PFSK-1 (cell line): ENCODE measurements around the gene CFAP61.

Experiments used
- FOXP2 ChIP-seq: optimal IDR thresholded peaks from 2 replicates; pipeline ENCODE3; 2011; ENCODE audit warnings: borderline replicate concordance, control low read depth, inconsistent platforms; ENCODE audit not compliant: insufficient read depth; ENCODE audit errors: extremely low read length, extremely low read depth
- POLR2AphosphoS5 ChIP-seq: IDR thresholded peaks from 2 replicates; pipeline ENCODE4 v1.6.1; 2012; ENCODE audit warnings: low read depth, mild to moderate bottlenecking, control low read depth, low read length, moderate library complexity
- SIN3A ChIP-seq: IDR thresholded peaks from 2 replicates; pipeline ENCODE4 v1.6.1; 2012; ENCODE audit warnings: mild to moderate bottlenecking, low read length, moderate library complexity, borderline replicate concordance; ENCODE audit not compliant: insufficient read depth
- TAF1 ChIP-seq: IDR thresholded peaks from 2 replicates; pipeline ENCODE4 v1.6.1; 2012; ENCODE audit warnings: low read length, control low read depth, borderline replicate concordance; ENCODE audit not compliant: insufficient read depth
- TF ChIP-seq, protein P1 (sequence below), 2 experiments: IDR thresholded peaks; 2 replicates each; pipeline versions ENCODE4 v1.6.1 to v1.8.0; 2011 to 2012; ENCODE audit warnings: low read depth in 2 of 2, low read length in 2 of 2, control low read depth in 1 of 2, inconsistent platforms in 1 of 2, mild to moderate bottlenecking in 1 of 2, moderate library complexity in 1 of 2; ENCODE audit not compliant: insufficient read depth in 1 of 2

DNA sequence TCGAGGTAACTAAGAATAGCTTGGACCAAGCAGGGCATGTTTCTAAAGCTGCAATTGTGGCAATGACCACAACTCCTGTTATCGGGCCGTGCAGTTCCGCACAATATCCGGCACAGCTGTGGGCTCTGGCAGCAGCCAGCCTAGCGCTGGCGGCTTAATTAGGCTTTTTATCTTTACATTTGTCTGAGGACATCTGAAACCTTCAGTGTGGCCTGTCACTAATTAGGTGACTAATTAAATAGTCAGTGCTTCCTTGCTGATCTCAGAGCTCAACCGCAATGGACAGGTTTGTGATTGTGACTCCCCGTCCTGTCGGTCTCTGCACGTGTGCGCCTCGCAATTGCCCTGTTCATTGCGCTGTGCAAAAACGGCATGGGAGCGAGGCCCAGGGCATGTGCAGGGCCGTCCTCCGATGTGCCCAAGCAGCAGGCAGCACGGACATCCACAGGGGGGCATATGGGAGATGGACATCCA, 180.7 kb downstream of the CFAP61 start:
- TF ChIP-seq TAF1 (no peak), POLR2AphosphoS5 (no peak), SIN3A (no peak), FOXP2 (no peak)
- TF ChIP-seq, protein P1, sequence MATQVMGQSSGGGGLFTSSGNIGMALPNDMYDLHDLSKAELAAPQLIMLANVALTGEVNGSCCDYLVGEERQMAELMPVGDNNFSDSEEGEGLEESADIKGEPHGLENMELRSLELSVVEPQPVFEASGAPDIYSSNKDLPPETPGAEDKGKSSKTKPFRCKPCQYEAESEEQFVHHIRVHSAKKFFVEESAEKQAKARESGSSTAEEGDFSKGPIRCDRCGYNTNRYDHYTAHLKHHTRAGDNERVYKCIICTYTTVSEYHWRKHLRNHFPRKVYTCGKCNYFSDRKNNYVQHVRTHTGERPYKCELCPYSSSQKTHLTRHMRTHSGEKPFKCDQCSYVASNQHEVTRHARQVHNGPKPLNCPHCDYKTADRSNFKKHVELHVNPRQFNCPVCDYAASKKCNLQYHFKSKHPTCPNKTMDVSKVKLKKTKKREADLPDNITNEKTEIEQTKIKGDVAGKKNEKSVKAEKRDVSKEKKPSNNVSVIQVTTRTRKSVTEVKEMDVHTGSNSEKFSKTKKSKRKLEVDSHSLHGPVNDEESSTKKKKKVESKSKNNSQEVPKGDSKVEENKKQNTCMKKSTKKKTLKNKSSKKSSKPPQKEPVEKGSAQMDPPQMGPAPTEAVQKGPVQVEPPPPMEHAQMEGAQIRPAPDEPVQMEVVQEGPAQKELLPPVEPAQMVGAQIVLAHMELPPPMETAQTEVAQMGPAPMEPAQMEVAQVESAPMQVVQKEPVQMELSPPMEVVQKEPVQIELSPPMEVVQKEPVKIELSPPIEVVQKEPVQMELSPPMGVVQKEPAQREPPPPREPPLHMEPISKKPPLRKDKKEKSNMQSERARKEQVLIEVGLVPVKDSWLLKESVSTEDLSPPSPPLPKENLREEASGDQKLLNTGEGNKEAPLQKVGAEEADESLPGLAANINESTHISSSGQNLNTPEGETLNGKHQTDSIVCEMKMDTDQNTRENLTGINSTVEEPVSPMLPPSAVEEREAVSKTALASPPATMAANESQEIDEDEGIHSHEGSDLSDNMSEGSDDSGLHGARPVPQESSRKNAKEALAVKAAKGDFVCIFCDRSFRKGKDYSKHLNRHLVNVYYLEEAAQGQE (IDR thresholded peaks at IDR 0.05; ENCODE audit: insufficient read depth in 1 of 2, low read depth in 2 of 2, low read length in 2 of 2), result peak in 1 of 2 experiments; percentile 4; a peak in 1 of 4 replicates
